OCI-LY7 (cell line): ENCODE data around the gene SLC35A5. TPM values are rescaled to one million over a fixed set of nuclear protein-coding genes. Genes with fewer than 3 reads are reported as not detected.

Source experiments
- BruUV-seq: library from RNA; stranded (reverse); fragments of 400-500 nt; replicated peaks from 2 replicates; lab custom pipeline; 2021; lab: Mats Ljungman, UMichigan
- CTCF ChIA-PET: fragments of 300-600 bp; sonication (Branson Sonifier 250); formaldehyde crosslinking; loops from one replicate; lab custom pipeline; 2022; ENCODE audit warnings: antibody characterized with exemption; ENCODE audit not compliant: unreplicated experiment; lab: Charles Lee
- POLR2A ChIA-PET: fragments of 300-600 bp; sonication (Branson Sonifier 250); formaldehyde crosslinking; loops from one replicate; lab custom pipeline; 2022; ENCODE audit warnings: antibody characterized with exemption; lab: Charles Lee
- DNase-seq: peaks from one replicate; pipeline ENCODE4 v3.0.0-alpha.2; 2015; ENCODE audit warnings: low spot score
- H2AFZ ChIP-seq: fragments of 200-600 bp; sonication (generic), shearing (Covaris generic); 2 replicates; pipeline ENCODE4 v1.6.1; 2014; ENCODE audit warnings: mild to moderate bottlenecking, antibody characterized with exemption, low read length, moderate library complexity
- H3K27ac ChIP-seq: fragments of 200-600 bp; sonication (generic); 2 replicates; pipeline ENCODE4 v1.5.1; 2014; ENCODE audit warnings: mixed run types, low read depth, mild to moderate bottlenecking, moderate library complexity, low read length, inconsistent platforms; ENCODE audit not compliant: poor library complexity, severe bottlenecking
- H3K36me3 ChIP-seq: fragments of 200-600 bp; sonication (generic); 2 replicates; pipeline ENCODE4 v1.6.1; 2014; ENCODE audit warnings: mild to moderate bottlenecking, antibody characterized with exemption, low read length, moderate library complexity, mixed read lengths; ENCODE audit not compliant: insufficient read depth
- H3K4me1 ChIP-seq: fragments of 200-600 bp; sonication (generic); 2 replicates; pipeline ENCODE4 v1.5.1; 2014; ENCODE audit warnings: mild to moderate bottlenecking, low read length; ENCODE audit not compliant: insufficient read depth, poor library complexity, severe bottlenecking
- H3K4me2 ChIP-seq: fragments of 200-600 bp; sonication (generic); 2 replicates; pipeline ENCODE4 v1.6.1; 2014; ENCODE audit warnings: mild to moderate bottlenecking, low read length
- H3K4me3 ChIP-seq: fragments of 200-600 bp; sonication (generic); 2 replicates; pipeline ENCODE4 v1.5.1; 2014; ENCODE audit warnings: mild to moderate bottlenecking, low read depth, low read length; ENCODE audit not compliant: poor library complexity, severe bottlenecking
- H3K79me2 ChIP-seq: fragments of 200-600 bp; sonication (generic); 2 replicates; pipeline ENCODE4 v1.6.1; 2016; ENCODE audit warnings: low read depth, mild to moderate bottlenecking, low read length, moderate library complexity, mixed read lengths; ENCODE audit not compliant: insufficient read depth
- H3K9me2 ChIP-seq: fragments of 200-600 bp; sonication (generic); 2 replicates; pipeline ENCODE4 v1.6.1; 2016; ENCODE audit warnings: mild to moderate bottlenecking, low read length, mixed read lengths; ENCODE audit not compliant: insufficient read depth
- H3K9me3 ChIP-seq: fragments of 200-600 bp; sonication (generic); 2 replicates; pipeline ENCODE4 v1.6.1; 2014; ENCODE audit warnings: mild to moderate bottlenecking, mixed run types, low read length, mixed read lengths
- H4K20me1 ChIP-seq: fragments of 200-600 bp; sonication (generic); 2 replicates; pipeline ENCODE4 v1.6.1; 2014; ENCODE audit warnings: mild to moderate bottlenecking, antibody characterized with exemption, low read length, moderate library complexity, mixed read lengths; ENCODE audit not compliant: insufficient read depth
- CTCF ChIP-seq: fragments of 200-600 bp; sonication (generic); conservative IDR thresholded peaks from 2 replicates; pipeline ENCODE4 v1.5.1; 2014; ENCODE audit warnings: mild to moderate bottlenecking, antibody characterized with exemption, low read length, moderate library complexity, mixed read lengths
- EZH2phosphoT487 ChIP-seq: fragments of 200-600 bp; sonication (generic); IDR thresholded peaks from 2 replicates; pipeline ENCODE4 v1.6.1; 2018; ENCODE audit warnings: low read depth, borderline replicate concordance, mild to moderate bottlenecking, mixed run types, antibody characterized with exemption, low read length, moderate library complexity, mixed read lengths
- intact Hi-C: fragments of 100-400 bp; cut with micrococcal nuclease; formaldehyde crosslinking; loops from one replicate; pipeline ENCODE4 v1.10.0; 2022; ENCODE audit not compliant: unreplicated experiment
- total RNA-seq, 2 experiments: library from RNA; depleted of rRNA in 1 of 2; stranded (reverse); fragments of >200 nt in 1 of 2; shearing (Covaris generic) in 1 of 2; gene quantifications; 2 replicates each; pipeline ENCODE4 v1.2.3, GENCODE V29; 2014 to 2022

The SLC35A5 gene
- total RNA-seq, 2 experiments from 2014 or later = 12.4 to 22.7 TPM

- TF ChIP-seq CTCF (no peak), EZH2phosphoT487 (no peak)
Measured at GRCh38 chr3:112587336-112587735, 25.5 kb downstream of the SLC35A5 start.

GRCh38 chr3:112593258-112593657 lies 31.4 kb downstream of the SLC35A5 start:
- DNase-seq = no peak
- H3K79me2 ChIP-seq = no peaks in the 10 kb centered on the region
- TF ChIP-seq CTCF (no peak), EZH2phosphoT487 (no peak)
- intact Hi-C loops = no loop called here
- no peak overlapping the region for H3K27ac ChIP-seq
- H3K36me3 ChIP-seq = peaks cover 10% of the 10 kb centered on the region
- H3K4me3 ChIP-seq = no peak overlapping the region
- no peak overlapping the region for H3K4me2 ChIP-seq
- POLR2A ChIA-PET = interaction anchor here (0.8 kb wide), 1 partner anchor 11 kb away, joined by 4 read pairs; no protein-coding TSS in a partner anchor
- peaks cover 8% of the 10 kb centered on the region for H3K4me1 ChIP-seq
- BruUV-seq = no TSS peak
- CTCF ChIA-PET = no interaction called here
- no peaks in the 10 kb centered on the region for H3K9me3 ChIP-seq
- H2AFZ ChIP-seq = no peak overlapping the region
- H4K20me1 ChIP-seq = no peaks in the 10 kb centered on the region
- no peaks in the 10 kb centered on the region for H3K9me2 ChIP-seq

More at GRCh38 chr3:112587336-112587735, 25.5 kb downstream of the SLC35A5 start:
- peaks cover 52% of the 10 kb centered on the region for H3K36me3 ChIP-seq
- peaks cover 12% of the 10 kb centered on the region for H3K4me1 ChIP-seq
- H3K4me2 ChIP-seq = no peak overlapping the region
- H3K4me3 ChIP-seq = no peak overlapping the region
- no peaks in the 10 kb centered on the region for H3K9me2 ChIP-seq
- H2AFZ ChIP-seq = no peak overlapping the region
- DNase-seq = no peak
- CTCF ChIA-PET = no interaction called here
- H3K79me2 ChIP-seq = no peaks in the 10 kb centered on the region
- POLR2A ChIA-PET = no interaction called here
- intact Hi-C loops = no loop called here
- H3K9me3 ChIP-seq = no peaks in the 10 kb centered on the region
- H4K20me1 ChIP-seq = no peaks in the 10 kb centered on the region
- H3K27ac ChIP-seq = no peak overlapping the region
- no TSS peak for BruUV-seq

GRCh38 chr3:112594856-112595255 lies 33.0 kb downstream of the SLC35A5 start:
- no peak overlapping the region for H3K4me2 ChIP-seq
- DNase-seq = no peak
- H3K79me2 ChIP-seq = no peaks in the 10 kb centered on the region
- BruUV-seq = no TSS peak
- H3K9me2 ChIP-seq = no peaks in the 10 kb centered on the region
- H4K20me1 ChIP-seq = no peaks in the 10 kb centered on the region
- intact Hi-C loops = no loop called here
- H3K9me3 ChIP-seq = no peaks in the 10 kb centered on the region
- no peak overlapping the region for H3K4me3 ChIP-seq
- CTCF ChIA-PET = no interaction called here
- no peak for TF ChIP-seq EZH2phosphoT487
- TF ChIP-seq CTCF = no peak
- H3K4me1 ChIP-seq = peaks cover 8% of the 10 kb centered on the region
- peaks cover 10% of the 10 kb centered on the region for H3K36me3 ChIP-seq
- H3K27ac ChIP-seq = no peak overlapping the region
- H2AFZ ChIP-seq = no peak overlapping the region
- POLR2A ChIA-PET = interaction anchor here (0.6 to 0.7 kb wide), 5 partner anchors 11 to 786 kb away, joined by 3 to 4 read pairs (median 3); no protein-coding TSS in a partner anchor
